Activated T-cell treated with anti-CD3 and anti-CD28 coated beads, Interleukin-2, amount 50 U/mL, for 48 hours (primary cell): Measurements from ENCODE around the gene NUSAP1.
"Not testable (repeated sequence)": the region's sequence is repeated elsewhere in the genome, so short reads cannot be mapped to it uniquely, and the experiment has no call there.

Experiments
- DNase-seq, 2 experiments: peaks; one replicate each; pipeline ENCODE4 v3.0.0-alpha.2; 2020

The NUSAP1 gene

DNA sequence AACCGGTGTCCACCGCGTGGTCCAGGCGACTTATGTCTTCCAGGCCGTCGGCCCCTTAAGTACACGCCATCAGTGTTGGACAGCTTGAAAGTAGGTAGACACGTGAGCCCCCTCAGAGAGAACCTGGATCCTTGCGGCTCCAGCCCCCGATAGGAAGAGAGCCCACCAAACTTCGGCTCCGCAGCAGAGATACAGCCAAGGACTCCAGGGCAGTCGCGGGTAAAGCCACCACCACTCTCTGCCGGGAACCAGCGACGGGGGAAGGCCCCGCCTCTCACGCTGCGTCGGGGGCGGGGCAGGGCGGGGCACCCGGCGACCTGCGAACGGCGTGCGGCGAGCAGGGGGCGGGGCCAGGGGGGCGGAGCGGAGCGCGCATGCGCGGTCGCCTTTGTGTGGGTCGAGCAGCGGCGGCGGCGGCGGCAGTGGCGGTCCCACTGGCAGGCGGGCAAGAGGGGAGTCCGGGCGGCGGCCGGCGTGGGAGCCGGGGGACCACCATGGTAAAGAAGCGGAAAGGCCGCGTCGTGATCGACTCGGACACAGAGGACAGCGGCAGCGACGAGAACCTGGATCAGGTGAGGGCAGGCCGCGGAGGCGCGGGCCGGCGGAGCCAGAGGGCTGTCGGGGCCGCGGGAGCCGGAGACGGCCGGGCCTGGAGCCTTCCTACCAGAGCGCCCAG, 84.2 kb downstream of the NUSAP1 start, which contains the start of gene RTF1:
TSS of gene RTF1 (plus strand) at position 354 of the 676 bp plus-strand sequence. CDS start at position 375, 21 bp downstream.
- peak; percentile 97 to 99 for DNase-seq

GRCh38 chr15:41417418-41418195, 84.9 kb downstream of the NUSAP1 start:
- DNase-seq = no peak

DNA sequence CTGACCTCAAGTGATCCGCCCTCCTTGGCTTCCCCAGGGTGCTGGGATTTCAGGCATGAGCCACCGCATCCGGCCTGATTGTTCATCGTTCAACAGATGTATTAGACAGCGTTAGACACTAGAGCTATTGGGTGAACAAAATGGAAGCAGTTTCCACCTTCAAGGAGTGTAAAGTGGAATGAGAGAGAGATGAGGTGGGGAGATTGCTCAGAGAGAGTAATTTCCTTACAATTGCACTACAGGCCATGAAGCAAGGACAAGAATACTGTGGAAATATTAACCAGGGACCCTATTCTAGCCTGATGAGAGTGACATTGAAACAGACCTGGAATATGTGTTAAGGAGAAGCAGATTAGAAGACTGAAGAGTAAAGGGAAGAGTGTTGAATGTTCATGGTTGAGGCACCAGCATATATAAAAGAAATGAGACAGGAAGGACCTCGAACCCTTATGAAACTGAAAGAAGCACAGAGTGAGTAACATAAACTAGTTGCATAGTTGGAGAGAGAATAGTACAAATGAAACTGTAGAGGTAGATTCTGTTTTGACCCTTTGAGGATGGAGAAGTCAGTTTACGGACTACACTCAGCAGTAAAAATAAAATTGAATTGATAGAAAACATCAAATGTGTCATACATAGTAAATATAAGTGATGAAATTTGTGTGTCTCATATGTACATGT, 91.4 kb downstream of the NUSAP1 start:
- DNase-seq = no peak

DNA sequence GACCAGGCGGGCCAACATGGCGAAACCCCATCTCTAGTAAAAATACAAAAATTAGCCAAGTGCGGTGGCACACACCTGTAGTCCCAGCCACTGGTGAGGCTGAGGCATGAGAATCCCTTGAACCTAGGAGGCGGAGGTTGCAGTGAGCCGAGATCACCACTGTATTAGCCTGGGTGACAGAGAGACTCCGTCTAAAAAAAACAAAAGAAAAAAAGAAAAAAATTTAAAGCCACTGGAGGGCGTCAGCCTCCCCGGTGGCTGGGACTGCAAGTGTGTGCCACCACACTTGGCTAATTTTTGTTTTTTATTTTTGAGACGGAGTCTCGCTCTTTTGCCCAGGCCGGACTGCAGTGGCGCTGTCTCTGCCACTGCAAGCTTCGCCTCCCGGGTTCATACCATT, 92.1 kb downstream of the NUSAP1 start:
- no peak for DNase-seq

DNA sequence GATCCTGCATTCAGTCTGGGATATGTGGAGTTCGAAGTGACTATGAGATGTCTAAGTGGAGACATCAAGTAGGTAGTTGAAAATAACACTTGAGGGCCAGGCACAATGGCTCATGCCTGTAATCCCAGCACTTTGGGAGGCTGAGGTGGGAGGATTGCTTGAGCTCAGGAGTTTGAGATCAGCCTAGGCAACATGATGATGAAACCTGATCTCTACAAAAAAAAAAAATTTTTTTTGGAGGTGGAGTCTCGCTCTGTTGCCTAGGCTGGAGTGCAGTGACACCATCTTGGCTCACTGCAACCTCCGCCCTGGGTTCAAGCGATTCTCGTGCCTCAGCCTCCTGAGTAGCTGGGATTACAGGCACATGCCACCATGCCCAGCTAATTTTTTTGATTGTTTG, 93.2 kb downstream of the NUSAP1 start:
- DNase-seq = not testable (repeated sequence)

DNA sequence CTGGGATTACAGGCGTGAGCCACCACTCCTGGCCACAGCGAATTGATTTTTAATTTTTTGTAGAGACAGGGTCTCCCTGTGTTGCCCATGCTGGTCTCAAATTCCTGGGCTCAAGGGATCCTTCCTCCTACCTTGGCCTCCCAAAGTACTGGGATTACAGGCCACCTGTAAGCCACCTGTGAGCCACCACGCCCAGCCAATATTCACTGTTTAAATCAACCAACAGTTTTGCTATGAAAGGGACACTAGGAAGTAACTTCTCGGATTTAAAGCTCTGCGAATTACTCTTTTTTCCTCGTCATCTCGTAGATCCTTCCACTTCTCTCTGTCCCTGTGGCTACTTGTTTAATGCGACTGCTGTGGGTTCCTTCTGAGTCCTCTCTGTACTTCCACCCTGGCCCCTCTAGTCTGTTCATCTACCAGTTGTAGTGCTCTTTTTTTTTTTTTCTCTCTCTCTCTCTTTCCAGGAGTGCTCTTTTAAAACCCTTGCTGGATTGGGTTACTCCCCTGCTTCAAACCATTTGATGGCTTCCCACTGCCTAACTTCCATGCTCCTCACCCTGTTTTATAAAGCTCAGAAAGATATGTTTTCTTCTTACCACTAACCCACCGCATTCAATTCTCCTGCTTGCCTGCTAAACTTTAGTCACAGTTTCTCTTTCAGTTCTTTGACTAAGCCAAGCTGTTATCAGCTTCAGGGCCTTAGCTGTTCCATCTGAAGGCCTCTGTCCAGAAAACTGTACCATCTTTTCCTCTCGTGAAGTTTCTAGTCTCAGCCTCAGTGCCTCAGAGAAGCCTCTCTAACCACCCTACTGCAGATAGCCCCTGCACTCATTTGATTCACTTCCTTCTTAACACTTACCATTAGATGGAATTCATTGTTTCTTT, 96.6 kb downstream of the NUSAP1 start:
- peak; percentile 22 to 23 for DNase-seq
